ENCODE measurements around the gene DUOXA1. TPM values are rescaled to one million over a fixed set of nuclear protein-coding genes. Genes with fewer than 3 reads are reported as not detected.

The DUOXA1 gene
- total and polyA plus RNA-seq, 2 experiments from 2014 or later: not detected

- no peak for ATAC-seq
- Histone ChIP-seq H3K4me1 (ENCODE audit: insufficient read depth) (peaks cover 6% of the 10 kb centered on the region; the same call in 1 of the 2 replicates), H2AFZ (no peak overlapping the region), H4K20me1 (replicated peaks; ENCODE audit: insufficient read depth) (no peaks in the 10 kb centered on the region), H3K27ac (ENCODE audit: low read depth) (no peak overlapping the region), H3K4me2 (no peak overlapping the region), H3K4me3 (no peak overlapping the region), H3K9me2 (ENCODE audit: insufficient read depth) (no peaks in the 10 kb centered on the region), H3K36me3 (ENCODE audit: insufficient read depth) (no peaks in the 10 kb centered on the region), H3K79me2 (replicated peaks; ENCODE audit: insufficient read depth) (no peaks in the 10 kb centered on the region), H3K27me3 (ENCODE audit: insufficient read depth) (no peaks in the 10 kb centered on the region), H3F3A (replicated peaks; ENCODE audit: low read depth) (no peaks in the 10 kb centered on the region)
- no peak overlapping the region for H3K27ac Mint-ChIP-seq
- no peaks in the 10 kb centered on the region for H3K36me3 Mint-ChIP-seq (ENCODE audit: low read depth)
- no peak for DNase-seq (ENCODE audit: low spot score)
- peaks cover 4% of the 10 kb centered on the region for H3K4me1 Mint-ChIP-seq
- TF ChIP-seq ZNF462 (CRISPR knock-in tag; IDR thresholded peaks at IDR 0.05) (no peak), ZNF331 (CRISPR knock-in tag; IDR thresholded peaks at IDR 0.05; ENCODE audit: low read depth) (no peak), JUNB (IDR thresholded peaks at IDR 0.05; ENCODE audit: unreplicated experiment) (no peak), STAT1 (IDR thresholded peaks at IDR 0.05; ENCODE audit: unreplicated experiment) (no peak), CREB1 (CRISPR knock-in tag; IDR thresholded peaks at IDR 0.05; ENCODE audit: low read depth) (no peak), EZH2 (IDR thresholded peaks at IDR 0.05; ENCODE audit: low read depth, unreplicated experiment) (no peak), ETS1 (IDR thresholded peaks at IDR 0.05) (no peak), EZH2phosphoT487 (IDR thresholded peaks at IDR 0.05; ENCODE audit: unreplicated experiment) (no peak), CTCF (conservative IDR thresholded peaks at IDR 0.05; ENCODE audit: low read depth in 2 of 2) (no peak), NANOG (IDR thresholded peaks at IDR 0.05; ENCODE audit: borderline replicate concordance) (no peak)
- H3K9me3 Mint-ChIP-seq: no peaks in the 10 kb centered on the region; the same call in 2 of the 3 replicates
- H3K4me3 Mint-ChIP-seq: no peak overlapping the region
- H3K27me3 Mint-ChIP-seq (ENCODE audit: insufficient read depth, low read depth, poor library complexity): peaks cover 4% of the 10 kb centered on the region
These were observed 34.0 kb downstream of the DUOXA1 start for GRCh38 chr15:45095661-45096060.
